OCI-LY1 (cell line): ENCODE results near the gene HSP90AA1.

Experiments
- H2AFZ ChIP-seq: fragments of 200-600 bp; sonication (generic), shearing (Covaris generic); 2 replicates; pipeline ENCODE4 v1.6.0; 2014; ENCODE audit warnings: antibody characterized with exemption, mild to moderate bottlenecking, low read length
- H3F3A ChIP-seq: fragments of 200-600 bp; sonication (generic), shearing (Covaris generic); 2 replicates; pipeline ENCODE4 v1.6.0; 2014; ENCODE audit warnings: mild to moderate bottlenecking, antibody characterized with exemption, low read length, moderate library complexity; ENCODE audit not compliant: insufficient read depth
- H3K27ac ChIP-seq: fragments of 200-600 bp; sonication (generic); 2 replicates; pipeline ENCODE4 v1.5.1; 2014; ENCODE audit warnings: low read length, mixed run types, mild to moderate bottlenecking, low read depth; ENCODE audit not compliant: poor library complexity, severe bottlenecking
- H3K27me3 ChIP-seq: fragments of 200-600 bp; sonication (generic); 2 replicates; pipeline ENCODE4 v1.6.0; 2014; ENCODE audit warnings: antibody characterized with exemption, mild to moderate bottlenecking, low read length, moderate library complexity; ENCODE audit not compliant: insufficient read depth
- H3K36me3 ChIP-seq: fragments of 200-600 bp; sonication (generic); 2 replicates; pipeline ENCODE4 v1.6.1; 2014; ENCODE audit warnings: mild to moderate bottlenecking, antibody characterized with exemption, low read length, moderate library complexity, mixed read lengths; ENCODE audit not compliant: insufficient read depth
- H3K4me1 ChIP-seq: fragments of 200-600 bp; sonication (generic); 2 replicates; pipeline ENCODE4 v1.5.1; 2014; ENCODE audit warnings: mild to moderate bottlenecking, low read length, moderate library complexity; ENCODE audit not compliant: insufficient read depth, severe bottlenecking
- H3K4me2 ChIP-seq: fragments of 200-600 bp; sonication (generic), shearing (Covaris generic); 2 replicates; pipeline ENCODE4 v1.6.1; 2014; ENCODE audit warnings: low read length
- H3K4me3 ChIP-seq: fragments of 200-600 bp; sonication (generic); 2 replicates; pipeline ENCODE4 v1.5.1; 2014; ENCODE audit warnings: low read length, low read depth, mild to moderate bottlenecking, mixed read lengths; ENCODE audit not compliant: poor library complexity, severe bottlenecking
- H3K79me2 ChIP-seq: fragments of 200-600 bp; shearing (Covaris generic); 2 replicates; pipeline ENCODE4 v1.6.1; 2016; ENCODE audit warnings: mixed run types, low read length, mixed read lengths; ENCODE audit not compliant: insufficient read depth
- H3K9ac ChIP-seq: fragments of 200-600 bp; sonication (generic), shearing (Covaris generic); 2 replicates; pipeline ENCODE4 v1.6.1; 2014; ENCODE audit warnings: mild to moderate bottlenecking, low read length, mixed read lengths
- H3K9me2 ChIP-seq: fragments of 200-600 bp; sonication (generic), shearing (Covaris generic); 2 replicates; pipeline ENCODE4 v1.6.1; 2014; ENCODE audit warnings: low read depth, mild to moderate bottlenecking, low read length, mixed read lengths
- H3K9me3 ChIP-seq: fragments of 200-600 bp; shearing (Covaris generic); 2 replicates; pipeline ENCODE4 v1.6.1; 2014; ENCODE audit warnings: low read length, mixed read lengths
- H4K20me1 ChIP-seq: fragments of 200-600 bp; sonication (generic), shearing (Covaris generic); 2 replicates; pipeline ENCODE4 v1.6.0; 2016; ENCODE audit warnings: mild to moderate bottlenecking, low read length; ENCODE audit not compliant: insufficient read depth
- CTCF ChIP-seq: fragments of 200-600 bp; sonication (generic), shearing (Covaris generic); IDR thresholded peaks from 2 replicates; pipeline ENCODE4 v1.5.1; 2017; ENCODE audit warnings: mild to moderate bottlenecking, antibody characterized with exemption, low read length, moderate library complexity, mixed read lengths
- EZH2 ChIP-seq: fragments of 200-600 bp; sonication (generic), shearing (Covaris generic); IDR thresholded peaks from 2 replicates; pipeline ENCODE4 v1.8.0; 2017; ENCODE audit warnings: borderline replicate concordance, mixed run types, mild to moderate bottlenecking, antibody characterized with exemption, low read length, moderate library complexity, mixed read lengths

HSP90AA1 gene

GRCh38 chr14:102121567-102121966 lies 34.7 kb upstream of the HSP90AA1 start:
- H3F3A ChIP-seq = no peaks in the 10 kb centered on the region
- H3K9ac ChIP-seq = no peak overlapping the region
- H4K20me1 ChIP-seq = no peaks in the 10 kb centered on the region
- H3K9me2 ChIP-seq = no peaks in the 10 kb centered on the region
- H2AFZ ChIP-seq = no peak overlapping the region
- H3K9me3 ChIP-seq = no peaks in the 10 kb centered on the region
- H3K4me1 ChIP-seq = peaks cover 4% of the 10 kb centered on the region
- no peak overlapping the region for H3K4me3 ChIP-seq
- H3K79me2 ChIP-seq = no peaks in the 10 kb centered on the region
- no peaks in the 10 kb centered on the region for H3K36me3 ChIP-seq
- H3K27me3 ChIP-seq = no peaks in the 10 kb centered on the region
- TF ChIP-seq EZH2 = no peak
- no peak for TF ChIP-seq CTCF
- H3K4me2 ChIP-seq = no peak overlapping the region
- H3K27ac ChIP-seq = no peak overlapping the region

- H3K36me3 ChIP-seq = no peaks in the 10 kb centered on the region
- no peaks in the 10 kb centered on the region for H3K27me3 ChIP-seq
- H3K9ac ChIP-seq = no peak overlapping the region
- H3K4me2 ChIP-seq = no peak overlapping the region
- H3K4me1 ChIP-seq = no peaks in the 10 kb centered on the region
- H4K20me1 ChIP-seq = no peaks in the 10 kb centered on the region
- no peaks in the 10 kb centered on the region for H3K9me2 ChIP-seq
- no peak overlapping the region for H3K4me3 ChIP-seq
- TF ChIP-seq CTCF (no peak), EZH2 (no peak)
- no peaks in the 10 kb centered on the region for H3F3A ChIP-seq
- no peak overlapping the region for H3K27ac ChIP-seq
- no peaks in the 10 kb centered on the region for H3K9me3 ChIP-seq
- H3K79me2 ChIP-seq = no peaks in the 10 kb centered on the region
- no peak overlapping the region for H2AFZ ChIP-seq
Observed at GRCh38 chr14:102120888-102121287, 34.0 kb upstream of the HSP90AA1 start.

GRCh38 chr14:102117852-102118251 lies 31.0 kb upstream of the HSP90AA1 start:
- Histone ChIP-seq H2AFZ (no peak overlapping the region), H3K27ac (no peak overlapping the region), H3K27me3 (no peaks in the 10 kb centered on the region), H3K9me2 (no peaks in the 10 kb centered on the region), H3F3A (no peaks in the 10 kb centered on the region), H4K20me1 (no peaks in the 10 kb centered on the region), H3K36me3 (no peaks in the 10 kb centered on the region; the same call in 1 of the 2 replicates), H3K4me1 (no peaks in the 10 kb centered on the region), H3K4me3 (no peak overlapping the region), H3K9ac (no peak overlapping the region), H3K4me2 (no peak overlapping the region), H3K79me2 (no peaks in the 10 kb centered on the region), H3K9me3 (no peaks in the 10 kb centered on the region)
- no peak for TF ChIP-seq EZH2
- no peak for TF ChIP-seq CTCF
